Loucy (cell line): ENCODE results near the gene ST3GAL3.
A peak's percentile ranks its signal among the peaks of the same experiment; 100 is the strongest.

Source experiments
- H2AFZ ChIP-seq: fragments of 200-600 bp; sonication (generic); 2 replicates; pipeline ENCODE4 v1.6.0; 2016; ENCODE audit warnings: antibody characterized with exemption, mild to moderate bottlenecking, low read length, moderate library complexity
- H3F3A ChIP-seq: fragments of 200-600 bp; 2 replicates; pipeline ENCODE4 v1.6.0; 2016; ENCODE audit warnings: antibody characterized with exemption, low read depth, mild to moderate bottlenecking
- H3K27me3 ChIP-seq: fragments of 200-600 bp; sonication (generic); 2 replicates; pipeline ENCODE4 v1.6.1; 2014; ENCODE audit warnings: low read length, mild to moderate bottlenecking; ENCODE audit not compliant: insufficient read depth, poor library complexity, severe bottlenecking
- H3K36me3 ChIP-seq: fragments of 200-600 bp; sonication (generic); 2 replicates; pipeline ENCODE4 v1.6.1; 2016; ENCODE audit warnings: low read length; ENCODE audit not compliant: insufficient read depth
- H3K4me1 ChIP-seq: fragments of 200-600 bp; sonication (generic); 2 replicates; pipeline ENCODE4 v1.5.1; 2014; ENCODE audit warnings: low read length, mild to moderate bottlenecking; ENCODE audit not compliant: insufficient read depth, poor library complexity, severe bottlenecking
- H3K4me2 ChIP-seq: fragments of 200-600 bp; sonication (generic); 2 replicates; pipeline ENCODE4 v1.6.0; 2014; ENCODE audit warnings: antibody characterized with exemption, low read length, low read depth, mild to moderate bottlenecking; ENCODE audit not compliant: poor library complexity, severe bottlenecking
- H3K4me3 ChIP-seq: fragments of 200-600 bp; sonication (generic); 2 replicates; pipeline ENCODE4 v1.5.1; 2014; ENCODE audit warnings: low read length, mild to moderate bottlenecking, mixed read lengths; ENCODE audit not compliant: poor library complexity, severe bottlenecking
- H3K79me2 ChIP-seq: fragments of 200-600 bp; sonication (generic); 2 replicates; pipeline ENCODE4 v1.6.1; 2014; ENCODE audit warnings: low read length; ENCODE audit not compliant: insufficient read depth
- H3K9ac ChIP-seq: fragments of 200-600 bp; sonication (generic); 2 replicates; pipeline ENCODE4 v1.6.0; 2014; ENCODE audit warnings: mild to moderate bottlenecking, low read depth, low read length, moderate library complexity; ENCODE audit not compliant: poor library complexity, severe bottlenecking
- H3K9me2 ChIP-seq: fragments of 200-600 bp; sonication (generic); replicated peaks from 2 replicates; pipeline ENCODE4 v1.6.1; 2016; ENCODE audit warnings: low read depth, low read length, mixed read lengths
- H3K9me3 ChIP-seq: fragments of 200-600 bp; sonication (generic); 2 replicates; pipeline ENCODE4 v1.6.1; 2014; ENCODE audit warnings: mild to moderate bottlenecking, antibody characterized with exemption, low read length, low read depth; ENCODE audit not compliant: insufficient read depth
- H4K20me1 ChIP-seq: fragments of 200-600 bp; sonication (generic); 2 replicates; pipeline ENCODE4 v1.6.0; 2014; ENCODE audit warnings: antibody characterized with exemption, low read length, mild to moderate bottlenecking; ENCODE audit not compliant: insufficient read depth, poor library complexity, severe bottlenecking
- EZH2phosphoT487 ChIP-seq: fragments of 200-600 bp; IDR thresholded peaks from 2 replicates; pipeline ENCODE4 v1.6.1; 2018; ENCODE audit warnings: antibody characterized with exemption, mild to moderate bottlenecking, moderate library complexity, borderline replicate concordance
- TF ChIP-seq, protein P1 (sequence below): fragments of 200-600 bp; sonication (generic); conservative IDR thresholded peaks from 2 replicates; pipeline ENCODE4 v1.5.1; 2014; ENCODE audit warnings: mild to moderate bottlenecking, antibody characterized with exemption, low read length

Gene ST3GAL3

GRCh38 chr1:43970502-43970901 lies 263.2 kb downstream of the ST3GAL3 start:
- peaks cover 16% of the 10 kb centered on the region for H3K4me1 ChIP-seq
- H3K4me2 ChIP-seq, result peak overlapping the region; percentile 97
- peaks cover 19% of the 10 kb centered on the region for H3K79me2 ChIP-seq
- H3K4me3 ChIP-seq, result peak overlapping the region; percentile 97
- peaks cover 5% of the 10 kb centered on the region for H4K20me1 ChIP-seq
- H3K9me3 ChIP-seq, result no peaks in the 10 kb centered on the region
- no peaks in the 10 kb centered on the region; the same call in 1 of the 2 replicates for H3F3A ChIP-seq
- peak overlapping the region; percentile 74 for H3K9ac ChIP-seq
- H2AFZ ChIP-seq, result no peak overlapping the region
- H3K36me3 ChIP-seq, result no peaks in the 10 kb centered on the region
- no peaks in the 10 kb centered on the region for H3K27me3 ChIP-seq
- no peak for TF ChIP-seq EZH2phosphoT487
- TF ChIP-seq, protein P1, sequence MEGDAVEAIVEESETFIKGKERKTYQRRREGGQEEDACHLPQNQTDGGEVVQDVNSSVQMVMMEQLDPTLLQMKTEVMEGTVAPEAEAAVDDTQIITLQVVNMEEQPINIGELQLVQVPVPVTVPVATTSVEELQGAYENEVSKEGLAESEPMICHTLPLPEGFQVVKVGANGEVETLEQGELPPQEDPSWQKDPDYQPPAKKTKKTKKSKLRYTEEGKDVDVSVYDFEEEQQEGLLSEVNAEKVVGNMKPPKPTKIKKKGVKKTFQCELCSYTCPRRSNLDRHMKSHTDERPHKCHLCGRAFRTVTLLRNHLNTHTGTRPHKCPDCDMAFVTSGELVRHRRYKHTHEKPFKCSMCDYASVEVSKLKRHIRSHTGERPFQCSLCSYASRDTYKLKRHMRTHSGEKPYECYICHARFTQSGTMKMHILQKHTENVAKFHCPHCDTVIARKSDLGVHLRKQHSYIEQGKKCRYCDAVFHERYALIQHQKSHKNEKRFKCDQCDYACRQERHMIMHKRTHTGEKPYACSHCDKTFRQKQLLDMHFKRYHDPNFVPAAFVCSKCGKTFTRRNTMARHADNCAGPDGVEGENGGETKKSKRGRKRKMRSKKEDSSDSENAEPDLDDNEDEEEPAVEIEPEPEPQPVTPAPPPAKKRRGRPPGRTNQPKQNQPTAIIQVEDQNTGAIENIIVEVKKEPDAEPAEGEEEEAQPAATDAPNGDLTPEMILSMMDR, result no peak
- H3K9me2 ChIP-seq, result no peaks in the 10 kb centered on the region

GRCh38 chr1:43970911-43971310 lies 263.6 kb downstream of the ST3GAL3 start:
- Histone ChIP-seq H3K4me3 (peak overlapping the region; percentile 97), H2AFZ (no peak overlapping the region), H4K20me1 (peaks cover 9% of the 10 kb centered on the region), H3K9ac (peak overlapping the region; percentile 74), H3K9me3 (no peaks in the 10 kb centered on the region), H3K27me3 (no peaks in the 10 kb centered on the region), H3K4me2 (peak overlapping the region; percentile 97), H3K36me3 (no peaks in the 10 kb centered on the region), H3K9me2 (no peaks in the 10 kb centered on the region), H3K4me1 (peaks cover 20% of the 10 kb centered on the region), H3K79me2 (peaks cover 23% of the 10 kb centered on the region), H3F3A (no peaks in the 10 kb centered on the region; the same call in 1 of the 2 replicates)
- no peak for TF ChIP-seq EZH2phosphoT487
- TF ChIP-seq, protein P1, result no peak

DNA sequence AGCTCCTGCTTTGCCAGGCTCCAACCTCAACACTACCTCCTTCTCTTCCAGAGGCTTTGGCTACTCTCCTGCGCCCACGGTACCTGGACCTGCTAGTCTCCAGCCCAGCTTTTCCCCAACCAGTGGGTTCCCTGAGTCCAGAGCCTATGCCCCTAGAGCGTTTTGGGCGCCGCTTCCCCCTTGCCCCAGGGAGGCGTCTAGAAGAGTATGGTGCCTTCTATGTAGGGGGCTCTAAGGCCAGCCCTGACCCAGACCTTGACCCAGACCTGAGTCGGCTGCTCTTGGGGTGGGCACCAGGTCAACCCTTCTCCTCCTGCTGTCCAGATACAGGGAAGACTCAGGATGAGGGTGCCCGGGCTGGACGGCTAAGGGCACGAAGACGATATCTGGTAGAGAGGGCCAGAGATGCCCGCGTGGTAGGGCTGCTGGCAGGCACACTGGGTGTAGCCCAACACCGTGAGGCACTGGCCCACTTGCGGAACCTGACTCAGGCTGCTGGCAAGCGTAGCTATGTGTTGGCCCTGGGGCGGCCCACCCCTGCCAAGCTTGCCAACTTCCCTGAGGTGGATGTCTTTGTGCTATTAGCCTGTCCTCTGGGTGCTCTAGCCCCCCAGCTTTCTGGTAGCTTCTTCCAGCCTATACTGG lies 264.1 kb downstream of the ST3GAL3 start:
- peaks cover 25% of the 10 kb centered on the region for H3K4me1 ChIP-seq
- TF ChIP-seq, protein P1, result no peak
- TF ChIP-seq EZH2phosphoT487, result no peak
- peak overlapping the region; percentile 97 for H3K4me2 ChIP-seq
- H3K9me2 ChIP-seq, result no peaks in the 10 kb centered on the region
- no peaks in the 10 kb centered on the region for H3K36me3 ChIP-seq
- no peaks in the 10 kb centered on the region; the same call in 1 of the 2 replicates for H3F3A ChIP-seq
- H3K79me2 ChIP-seq, result peaks cover 29% of the 10 kb centered on the region
- H4K20me1 ChIP-seq, result peaks cover 14% of the 10 kb centered on the region
- no peaks in the 10 kb centered on the region for H3K27me3 ChIP-seq
- H3K9me3 ChIP-seq, result no peaks in the 10 kb centered on the region
- no peak overlapping the region for H2AFZ ChIP-seq
- no peak overlapping the region for H3K4me3 ChIP-seq
- H3K9ac ChIP-seq, result no peak overlapping the region
